Measurements from ENCODE around the gene OR5H14.

DNA sequence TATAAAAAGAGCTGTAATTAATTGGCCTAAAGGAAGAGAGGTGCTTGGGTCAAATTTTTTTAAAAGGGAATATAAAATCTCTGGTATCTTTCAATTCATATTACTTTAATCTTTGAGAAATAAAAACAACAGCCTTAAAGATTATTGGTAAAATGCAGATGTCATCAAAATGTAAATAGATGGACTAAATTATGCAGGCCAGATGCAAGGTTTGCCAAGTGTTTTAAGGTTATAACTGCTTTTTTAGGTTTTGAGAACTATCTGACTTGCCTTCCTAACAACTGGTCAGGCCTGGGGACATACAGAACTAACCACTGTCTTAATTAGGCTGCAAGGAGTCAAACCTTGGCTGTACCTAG lies 36.8 kb upstream of the OR5H14 start:
- TF ChIP-seq, protein P1, sequence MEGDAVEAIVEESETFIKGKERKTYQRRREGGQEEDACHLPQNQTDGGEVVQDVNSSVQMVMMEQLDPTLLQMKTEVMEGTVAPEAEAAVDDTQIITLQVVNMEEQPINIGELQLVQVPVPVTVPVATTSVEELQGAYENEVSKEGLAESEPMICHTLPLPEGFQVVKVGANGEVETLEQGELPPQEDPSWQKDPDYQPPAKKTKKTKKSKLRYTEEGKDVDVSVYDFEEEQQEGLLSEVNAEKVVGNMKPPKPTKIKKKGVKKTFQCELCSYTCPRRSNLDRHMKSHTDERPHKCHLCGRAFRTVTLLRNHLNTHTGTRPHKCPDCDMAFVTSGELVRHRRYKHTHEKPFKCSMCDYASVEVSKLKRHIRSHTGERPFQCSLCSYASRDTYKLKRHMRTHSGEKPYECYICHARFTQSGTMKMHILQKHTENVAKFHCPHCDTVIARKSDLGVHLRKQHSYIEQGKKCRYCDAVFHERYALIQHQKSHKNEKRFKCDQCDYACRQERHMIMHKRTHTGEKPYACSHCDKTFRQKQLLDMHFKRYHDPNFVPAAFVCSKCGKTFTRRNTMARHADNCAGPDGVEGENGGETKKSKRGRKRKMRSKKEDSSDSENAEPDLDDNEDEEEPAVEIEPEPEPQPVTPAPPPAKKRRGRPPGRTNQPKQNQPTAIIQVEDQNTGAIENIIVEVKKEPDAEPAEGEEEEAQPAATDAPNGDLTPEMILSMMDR (IDR thresholded peaks at IDR 0.05), result no peak
- TF ChIP-seq POLR2A (IDR thresholded peaks at IDR 0.05), result no peak

Measured in lower leg skin (tissue), 3 donors.